ENCODE measurements around the gene RAD51B.

RAD51B gene

DNA sequence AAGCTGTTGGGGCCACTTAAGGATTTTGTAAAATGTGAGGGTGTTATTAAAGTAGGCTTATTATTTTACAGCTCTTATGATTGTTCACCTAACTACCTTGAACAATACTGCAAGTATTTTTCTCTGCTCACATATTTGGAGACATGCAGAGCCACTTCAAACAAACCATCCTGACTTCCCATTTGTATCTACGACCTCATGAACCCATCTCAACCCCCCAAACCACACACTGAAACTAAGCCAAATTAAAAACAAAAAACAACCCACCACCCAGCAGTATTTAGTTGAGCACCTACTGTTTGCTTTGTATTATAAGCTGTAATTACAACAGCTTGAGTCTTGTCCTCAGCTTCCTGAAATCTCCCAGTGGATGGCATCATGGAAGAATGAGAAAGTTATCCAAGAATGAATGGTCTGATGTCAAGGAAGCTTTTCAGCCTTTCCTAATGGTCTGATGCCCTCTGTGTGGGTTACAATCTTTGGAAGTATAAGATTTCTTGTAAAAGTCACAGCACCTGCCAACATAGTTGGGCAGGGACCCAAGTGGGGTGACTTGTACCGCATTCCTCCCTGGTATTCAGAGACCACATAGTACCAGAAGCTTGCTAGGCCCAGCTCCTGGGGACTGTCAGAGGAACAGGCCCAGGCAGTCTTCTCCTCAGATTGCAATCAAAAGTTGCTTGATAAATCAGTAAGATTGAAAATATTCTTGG is 556.6 kb downstream of the RAD51B start:
- DNase-seq: no peak

DNA sequence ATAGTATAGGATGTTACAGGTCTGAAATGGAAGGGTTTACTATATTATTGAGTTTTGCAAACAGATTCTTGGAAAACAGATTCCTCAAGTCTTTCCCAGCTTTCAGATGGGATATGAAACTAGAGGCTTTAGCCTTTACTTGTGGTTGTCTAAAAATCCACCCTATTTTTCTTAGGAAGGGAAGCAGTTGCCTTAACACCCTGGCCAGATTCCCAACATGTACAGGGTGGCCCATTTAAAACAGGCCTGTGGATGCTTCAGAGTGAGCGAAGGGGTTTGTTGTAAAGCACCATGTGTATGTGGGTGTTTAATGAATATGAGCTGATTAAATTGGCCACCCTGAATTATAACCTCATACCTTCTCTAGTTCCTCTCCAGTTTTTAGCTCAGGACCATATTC is 557.4 kb downstream of the RAD51B start:
- no peak for DNase-seq

DNA sequence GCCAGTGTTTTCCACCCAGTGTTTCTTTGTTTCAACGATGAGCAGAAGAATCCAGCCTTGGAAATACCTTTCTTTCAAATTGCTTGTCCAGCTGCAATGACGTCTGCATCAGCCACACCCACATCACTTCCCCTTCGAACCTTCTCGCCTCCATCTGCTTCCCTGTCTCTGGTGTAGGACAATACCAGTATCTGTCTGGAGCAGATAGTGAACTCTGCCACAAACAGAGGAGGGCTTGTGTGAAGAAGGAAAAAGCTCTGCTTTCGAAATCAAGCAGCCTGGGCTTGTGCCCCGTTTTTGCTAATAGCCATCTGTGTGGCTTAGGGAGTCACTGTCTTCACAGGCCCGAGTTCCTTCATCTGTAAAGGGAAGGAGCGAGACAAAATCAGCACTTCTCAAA is 557.9 kb downstream of the RAD51B start:
- DNase-seq: peak; percentile 52 to 62

DNA sequence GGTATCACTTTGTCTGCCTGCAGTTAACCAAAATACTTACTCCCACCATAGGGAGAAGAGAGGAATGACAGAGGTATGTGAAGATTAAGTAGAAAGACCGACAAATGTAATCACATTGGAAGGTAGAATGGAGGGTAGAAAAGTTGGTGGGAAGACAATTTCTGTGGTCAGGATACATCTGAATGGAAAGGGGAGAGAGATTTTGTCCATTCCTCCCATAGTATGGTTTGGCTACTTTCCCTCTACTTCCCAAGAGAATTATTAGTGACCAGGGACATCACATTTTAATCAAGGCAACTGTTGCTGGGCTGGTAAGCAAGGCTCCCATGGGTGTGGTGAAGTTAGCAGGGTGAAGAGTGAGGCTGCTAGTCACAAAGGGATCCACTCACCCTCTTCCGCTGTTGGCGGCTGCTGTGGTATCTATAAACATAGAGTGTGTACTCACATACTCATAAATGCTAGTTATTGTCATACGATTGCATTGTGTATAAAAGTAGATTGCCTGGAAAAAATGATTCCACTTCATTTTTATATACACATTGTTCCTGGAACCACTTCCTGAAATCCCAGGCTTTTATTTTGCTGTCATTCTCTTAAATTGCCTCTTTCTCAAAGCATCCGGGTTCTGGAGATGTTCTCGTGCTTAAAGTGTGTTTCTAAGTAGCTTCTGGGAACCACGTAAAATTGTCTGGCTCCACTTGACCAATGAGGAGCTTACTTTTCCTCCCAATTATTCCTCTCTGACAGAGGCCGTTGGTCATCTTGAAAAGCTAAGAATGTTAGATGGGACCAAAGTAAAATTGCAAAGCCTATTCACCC is 560.1 kb downstream of the RAD51B start:
- DNase-seq: no peak

DNA sequence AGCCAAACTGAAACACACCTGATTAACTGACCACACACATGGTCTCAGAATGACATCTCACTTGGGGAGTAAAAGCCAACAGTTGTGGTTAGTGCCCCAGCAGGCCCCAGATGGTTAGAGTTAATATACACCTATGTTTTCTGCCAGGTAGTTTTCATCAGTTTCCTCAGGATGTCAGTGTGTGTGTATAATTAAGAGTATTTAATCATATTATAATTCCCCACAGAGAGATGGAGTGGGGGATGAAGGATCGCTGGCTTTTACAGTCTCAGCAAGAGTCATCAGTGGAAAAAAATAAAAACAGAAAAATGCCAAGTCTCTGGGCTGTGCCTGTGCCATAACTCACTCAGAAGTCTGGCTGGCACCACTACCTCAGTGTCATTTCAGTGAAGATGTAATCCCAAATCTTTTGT is 560.8 kb downstream of the RAD51B start:
- no peak for DNase-seq

DNA sequence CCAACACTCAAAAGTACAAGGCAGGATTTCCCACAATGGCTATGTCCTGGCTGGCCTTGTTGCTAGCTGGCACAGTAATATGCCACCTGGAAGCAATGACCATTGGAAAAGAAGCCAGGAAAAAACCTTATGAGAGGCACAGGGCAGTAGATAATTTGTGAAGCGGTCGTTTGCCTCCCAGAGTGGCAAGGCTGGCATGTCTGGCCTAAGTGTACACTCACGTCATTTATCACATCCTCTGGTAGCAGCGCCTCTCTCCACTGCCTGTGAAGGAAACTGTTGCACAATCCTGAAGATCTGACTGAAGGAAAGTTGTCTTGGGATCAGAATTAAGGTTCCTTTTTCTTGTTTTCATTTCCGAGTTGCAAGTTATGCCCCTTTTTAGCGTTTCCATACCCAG is 564.8 kb downstream of the RAD51B start:
- DNase-seq: peak; percentile 14 to 52

DNA sequence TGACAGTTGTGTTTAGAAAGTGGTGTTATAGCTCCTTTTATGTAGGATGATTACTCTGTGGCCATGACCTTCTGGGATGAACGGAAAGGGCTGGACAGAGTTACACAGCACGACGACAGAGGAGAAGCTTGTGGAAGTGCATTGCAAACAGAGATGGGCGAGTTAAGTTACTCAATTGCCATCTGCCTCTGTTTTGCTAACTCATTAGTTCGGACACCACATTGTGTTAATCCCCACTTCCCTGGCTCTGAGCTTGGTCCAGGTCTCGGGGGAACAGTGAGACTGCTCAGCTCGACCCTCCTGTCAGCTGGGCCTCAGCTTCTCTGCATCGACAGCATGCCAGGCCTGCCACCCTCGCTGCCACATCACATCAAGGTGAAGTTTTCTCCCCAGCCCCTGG is 565.3 kb downstream of the RAD51B start:
- peak; percentile 38 to 50 for DNase-seq

DNA sequence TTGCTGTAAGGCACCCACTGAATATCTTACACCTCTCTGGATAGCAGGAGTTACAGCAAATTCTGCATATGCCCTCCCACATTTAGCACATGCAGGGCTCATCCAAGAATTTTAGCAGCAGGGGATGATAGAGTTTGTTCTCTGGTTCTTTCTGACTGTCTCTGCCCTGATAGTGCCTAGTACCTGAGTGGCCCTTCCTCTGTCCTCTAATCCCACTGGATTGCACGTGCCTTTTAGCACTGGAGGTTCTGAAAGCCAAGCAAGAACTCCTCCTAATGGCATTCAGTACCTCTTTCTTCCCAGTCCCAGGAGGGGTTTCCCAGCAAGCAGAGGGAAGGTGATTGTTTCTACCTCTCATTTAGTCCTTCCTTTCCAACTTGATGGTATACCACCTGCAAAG is 566.9 kb downstream of the RAD51B start:
- no peak for DNase-seq

DNA sequence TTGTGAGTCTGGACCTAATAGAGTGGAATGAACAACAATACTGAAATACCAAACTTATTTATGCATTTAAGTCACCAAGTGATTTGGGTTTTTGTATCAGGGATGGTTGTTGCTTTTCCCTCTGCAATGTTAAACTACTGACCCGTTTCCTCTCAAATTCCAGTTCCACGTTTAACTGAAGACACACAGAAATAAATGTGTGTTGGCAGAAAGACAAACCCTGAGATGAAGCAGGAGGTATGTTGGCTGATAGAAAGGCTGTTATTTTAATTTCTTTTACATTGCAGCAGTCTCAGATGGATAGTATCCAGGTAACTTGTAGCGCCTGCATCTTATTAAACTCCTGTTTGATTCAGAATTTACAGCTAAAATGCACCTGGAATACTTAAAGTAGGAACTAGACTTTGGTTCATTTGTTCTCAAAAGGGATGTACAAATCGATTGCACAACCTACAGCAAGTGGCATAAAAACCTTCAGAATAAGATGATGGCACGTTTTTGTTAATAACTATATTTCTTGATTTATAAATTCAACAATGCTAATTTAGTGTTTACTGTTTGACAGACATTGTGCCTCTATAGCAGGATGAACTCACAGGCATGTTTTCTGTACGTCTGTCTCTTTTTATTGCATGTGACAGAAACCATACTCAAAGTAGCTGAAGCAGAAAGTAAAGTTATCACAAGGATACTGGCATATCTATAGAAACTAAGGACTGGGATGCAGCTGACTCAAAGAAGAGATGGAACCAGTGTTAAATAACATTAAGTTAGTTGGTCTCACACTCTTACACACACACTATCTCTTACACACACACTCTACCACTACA is 567.6 kb downstream of the RAD51B start:
- no peak for DNase-seq

DNA sequence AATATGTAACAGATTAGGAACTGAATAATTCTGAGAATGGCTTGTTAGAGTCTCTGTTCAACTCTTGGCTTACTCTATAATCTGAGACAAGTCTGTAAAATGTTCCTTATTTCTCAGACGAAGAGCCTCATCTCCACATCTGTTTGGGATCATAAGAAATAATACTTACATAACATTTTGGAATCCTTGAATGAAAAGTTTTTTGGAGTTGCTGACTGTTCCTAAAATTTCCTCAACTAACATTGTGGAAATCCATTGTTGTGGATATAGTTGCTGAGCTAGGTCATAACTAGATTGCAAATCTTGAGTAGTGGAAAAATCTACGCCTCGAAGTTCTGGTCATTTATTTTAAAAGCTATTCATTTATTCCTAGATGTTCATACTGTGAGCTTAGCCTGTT is 570.4 kb downstream of the RAD51B start:
- DNase-seq: no peak

DNA sequence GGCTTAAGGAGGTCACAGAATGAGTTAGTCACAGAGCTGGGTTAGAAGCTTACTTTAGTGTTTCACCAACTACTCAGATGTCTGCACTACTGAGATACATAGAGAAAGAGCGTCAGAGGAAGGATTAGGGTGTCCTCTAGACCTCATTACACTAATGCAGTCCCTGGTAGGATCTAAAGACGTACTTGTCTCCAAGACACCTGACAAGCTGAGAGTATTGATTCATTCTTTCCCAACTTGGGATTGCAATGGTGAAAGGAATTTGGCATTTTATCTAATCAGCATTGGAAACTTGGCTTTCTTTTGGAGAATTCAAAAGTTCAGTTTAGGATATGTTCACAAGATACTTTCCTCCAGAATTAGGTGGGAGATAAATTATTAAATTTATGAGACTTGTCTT is 571.2 kb downstream of the RAD51B start:
- no peak for DNase-seq

DNA sequence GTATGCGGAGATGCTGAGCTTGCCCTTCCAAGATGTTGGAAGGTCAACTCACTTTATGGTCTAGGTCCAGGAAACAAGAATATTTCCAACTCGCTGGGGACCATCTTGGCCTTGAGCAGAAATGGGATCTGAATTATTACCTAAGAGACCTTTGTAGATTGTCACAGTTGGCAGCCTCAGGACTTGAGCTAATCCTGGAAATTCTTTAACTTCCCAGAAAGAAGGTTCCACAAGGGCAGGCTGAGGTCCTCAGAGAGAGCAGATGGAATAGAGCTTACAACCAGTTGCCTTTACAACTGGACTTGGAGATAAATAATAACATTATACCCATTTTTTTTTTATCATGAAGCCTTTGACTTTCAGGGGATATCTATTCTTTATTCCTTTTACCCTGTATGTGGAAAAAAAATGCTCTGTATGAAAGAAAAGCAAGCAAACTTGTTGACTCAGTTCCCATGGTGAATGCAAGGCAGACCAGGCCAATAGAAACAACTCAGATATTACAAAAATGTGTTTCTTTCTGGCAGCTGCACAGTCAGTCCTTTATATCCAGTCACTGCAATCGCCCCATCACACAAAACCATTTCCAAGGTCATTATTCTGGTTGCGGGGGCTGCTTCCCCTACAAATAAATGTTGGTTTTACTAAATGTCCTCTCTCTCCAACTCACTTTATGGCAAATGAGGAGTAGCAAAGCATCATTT is 571.9 kb downstream of the RAD51B start:
- DNase-seq: no peak

DNA sequence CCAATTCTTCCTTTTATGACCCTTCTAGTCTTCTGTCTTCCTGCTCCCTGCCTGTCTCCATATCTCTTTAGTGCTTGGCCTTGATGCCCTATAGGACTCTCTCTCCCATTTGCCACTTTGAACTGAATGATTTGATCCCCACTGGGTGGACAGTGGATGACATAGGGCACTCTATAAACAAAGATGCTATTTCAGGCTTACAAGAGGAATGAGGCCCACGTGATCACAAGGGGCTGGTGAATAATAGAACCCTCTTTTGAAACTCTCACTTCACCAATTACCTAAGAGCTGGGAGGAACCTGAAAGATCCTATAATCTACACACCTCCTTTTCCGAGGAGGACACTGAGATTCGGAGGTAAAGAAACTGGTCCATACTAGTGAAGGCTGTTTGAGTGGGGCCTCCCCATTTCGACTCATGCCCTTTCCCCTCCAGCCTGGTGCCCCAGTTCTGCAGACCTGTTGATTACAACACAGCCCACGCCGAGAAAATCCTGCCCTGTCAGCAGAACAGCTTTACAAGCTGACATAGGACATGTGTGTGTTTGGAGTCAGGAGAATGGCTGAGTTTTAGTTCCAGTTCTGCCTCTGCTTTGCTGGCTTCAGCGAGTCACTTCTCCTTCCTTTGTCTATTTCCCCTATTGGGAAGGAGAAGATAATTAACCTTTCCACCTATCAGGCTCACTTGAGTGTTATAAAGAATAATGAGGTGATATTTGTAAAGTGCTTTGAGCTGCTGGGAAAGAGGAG is 573.0 kb downstream of the RAD51B start:
- DNase-seq: no peak

DNA sequence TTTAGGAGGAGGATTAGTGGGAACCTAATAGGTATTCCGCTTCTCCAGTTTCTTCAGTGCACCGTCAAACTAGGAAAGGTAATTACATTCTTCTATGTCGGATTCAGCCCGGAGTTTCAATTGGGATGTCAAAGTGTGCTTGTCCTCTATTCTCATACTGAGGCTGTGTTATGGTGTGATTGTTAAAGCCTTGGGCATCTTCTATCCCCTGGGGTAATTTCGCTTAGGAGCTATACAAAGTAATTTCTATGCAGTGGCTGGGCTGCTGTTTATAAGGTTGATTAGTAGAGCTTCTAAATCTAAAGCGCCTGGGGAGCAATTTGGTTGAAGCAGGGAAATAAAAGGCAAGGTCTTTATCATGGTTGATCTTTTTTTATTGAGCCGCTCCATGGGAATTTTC is 573.7 kb downstream of the RAD51B start:
- no peak for DNase-seq

DNA sequence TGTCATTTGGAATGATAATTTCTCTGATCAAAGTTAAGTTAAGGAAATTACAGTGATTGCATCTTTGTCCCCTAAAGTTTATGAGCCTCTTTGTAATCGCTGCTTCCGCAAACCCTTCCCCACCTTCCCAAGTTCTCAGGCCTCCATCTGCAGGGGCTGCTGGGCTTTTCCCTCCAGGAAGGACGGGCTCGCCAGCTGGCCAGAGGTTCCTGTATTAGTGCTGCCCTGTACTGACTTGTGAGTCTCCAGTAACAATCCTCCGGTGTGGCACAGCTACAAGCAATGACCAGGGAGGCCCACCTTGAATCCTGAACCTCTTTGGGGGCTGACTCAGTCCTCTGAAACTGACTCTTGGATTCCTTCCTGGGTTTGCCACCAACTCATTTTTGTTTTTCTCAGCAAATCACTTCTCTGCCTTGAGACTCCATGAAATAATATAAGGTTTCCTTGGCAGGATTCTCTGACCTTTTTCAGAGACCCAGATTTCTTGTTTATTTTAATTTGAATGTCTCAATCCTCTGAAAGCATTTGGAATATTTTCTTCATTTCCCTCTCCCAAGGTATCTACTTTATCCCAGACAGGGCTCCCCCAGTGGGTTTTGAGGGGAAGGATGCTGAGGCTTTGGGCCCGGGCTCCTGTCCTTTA is 574.7 kb downstream of the RAD51B start:
- DNase-seq: no peak

DNA sequence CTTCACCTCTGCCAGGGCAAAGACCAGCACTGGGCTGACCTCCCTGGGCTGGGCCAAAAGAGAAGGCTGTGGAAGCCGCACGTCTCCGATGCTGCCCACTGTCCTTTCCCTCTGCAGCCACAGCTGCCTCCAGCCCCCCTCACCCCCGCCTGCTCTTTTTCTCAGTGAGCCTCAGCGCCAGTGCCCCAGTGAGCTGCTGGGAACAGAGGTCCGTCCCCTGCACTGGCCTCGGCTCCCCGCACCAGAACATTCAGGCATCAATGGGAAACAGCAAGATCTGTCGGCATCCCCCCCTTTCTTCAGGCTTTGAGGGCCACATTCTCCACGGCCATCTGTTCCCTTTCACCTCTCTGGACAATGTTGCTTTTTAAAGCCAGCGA is 575.2 kb downstream of the RAD51B start:
- DNase-seq: no peak

DNA sequence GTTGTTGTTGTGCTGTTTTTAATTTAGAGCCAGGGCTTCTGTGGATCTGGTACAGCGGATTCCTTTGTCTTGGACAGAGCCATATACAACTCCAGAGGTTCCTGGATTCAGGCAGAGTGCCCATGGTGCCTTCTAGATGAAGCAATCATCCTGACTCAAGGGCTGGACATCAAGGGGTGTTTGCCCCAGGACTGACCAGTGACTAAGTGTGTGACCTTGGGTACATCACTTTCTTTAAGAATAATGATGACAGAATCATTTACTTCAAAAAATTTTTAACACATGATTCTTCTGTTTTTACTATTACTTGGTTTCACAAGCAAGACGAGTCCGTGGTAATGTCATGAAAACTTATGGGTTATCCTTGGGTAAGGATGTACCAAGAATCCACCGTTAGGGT is 576.0 kb downstream of the RAD51B start:
- DNase-seq: no peak

DNA sequence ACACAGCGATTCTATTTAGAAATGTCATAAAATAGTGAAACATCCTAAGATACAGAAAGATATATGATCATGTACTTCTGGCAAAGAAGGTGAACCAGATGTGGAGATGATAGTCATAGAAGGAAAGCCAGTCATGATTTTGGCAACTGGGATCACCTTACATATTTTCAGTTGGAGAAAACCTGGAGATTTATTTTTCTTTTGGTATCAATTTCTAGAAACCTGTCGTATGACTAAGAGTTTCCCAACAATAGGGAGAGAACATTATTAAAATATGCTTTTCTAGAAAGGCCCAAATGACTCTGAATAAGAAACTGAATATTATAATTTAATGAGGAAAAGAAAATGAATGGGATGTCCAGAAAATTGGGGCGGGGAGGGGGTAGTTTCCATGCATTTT is 576.9 kb downstream of the RAD51B start:
- no peak for DNase-seq

DNA sequence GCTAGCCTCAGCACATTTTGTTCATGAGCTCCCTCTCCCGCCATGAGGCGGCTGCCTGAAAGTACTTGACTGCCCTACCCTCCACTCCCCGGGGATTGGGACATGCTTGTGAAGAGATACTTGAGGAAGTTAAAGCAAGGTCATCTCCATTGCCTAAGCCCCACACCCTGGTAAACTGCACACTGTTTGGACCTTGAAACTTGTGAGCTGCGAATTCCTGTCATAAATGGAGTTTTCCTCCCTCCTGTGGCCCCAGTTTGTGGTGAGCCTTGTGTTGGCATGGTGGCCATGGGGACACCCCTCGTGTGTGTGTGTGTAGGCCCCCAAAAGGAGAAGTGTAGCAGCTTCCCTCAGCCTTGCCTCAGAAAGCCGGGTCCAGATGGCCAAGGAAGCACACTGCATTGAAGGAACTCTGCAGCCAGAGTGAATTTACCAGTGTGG is 577.8 kb downstream of the RAD51B start:
- no peak for DNase-seq

DNA sequence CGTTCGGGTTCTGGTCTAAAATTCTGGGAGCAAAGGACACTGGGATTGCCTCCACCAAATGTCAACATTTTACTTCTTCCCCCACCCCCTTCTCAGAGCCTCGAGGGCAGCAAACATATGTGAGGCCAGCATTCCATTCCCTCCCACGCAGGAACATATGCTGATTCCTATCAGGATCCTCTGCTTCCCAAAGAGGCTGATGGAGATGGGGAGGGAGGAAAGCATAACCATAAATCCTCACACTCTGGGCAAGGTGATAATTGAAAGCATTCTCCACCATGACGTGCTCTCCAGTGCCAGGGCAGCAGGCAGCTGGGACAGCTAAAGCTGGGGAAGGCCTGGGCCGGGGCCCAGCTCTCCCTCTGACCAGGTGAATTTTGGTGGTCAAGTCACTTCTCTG is 578.2 kb downstream of the RAD51B start:
- DNase-seq: no peak

DNA sequence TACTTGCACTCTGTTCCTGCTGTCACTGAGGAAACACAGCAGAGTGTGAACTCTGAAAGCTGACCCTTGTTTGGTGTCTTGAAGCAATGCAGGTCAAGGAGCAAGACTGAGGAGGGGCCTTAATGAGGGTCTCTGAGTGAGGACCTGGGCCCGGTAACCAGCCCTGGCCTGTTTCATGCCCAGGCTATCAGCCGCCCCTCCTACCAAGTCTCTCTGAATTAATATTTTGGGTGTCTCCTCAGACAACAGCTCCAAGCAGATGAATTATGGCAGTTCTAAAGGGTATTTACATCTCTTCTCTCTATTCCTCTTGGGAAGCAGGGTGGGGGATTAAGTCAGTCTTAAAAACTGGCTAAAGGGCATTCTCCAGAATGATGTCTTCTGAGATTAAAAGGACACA is 578.8 kb downstream of the RAD51B start:
- no peak for DNase-seq

DNA sequence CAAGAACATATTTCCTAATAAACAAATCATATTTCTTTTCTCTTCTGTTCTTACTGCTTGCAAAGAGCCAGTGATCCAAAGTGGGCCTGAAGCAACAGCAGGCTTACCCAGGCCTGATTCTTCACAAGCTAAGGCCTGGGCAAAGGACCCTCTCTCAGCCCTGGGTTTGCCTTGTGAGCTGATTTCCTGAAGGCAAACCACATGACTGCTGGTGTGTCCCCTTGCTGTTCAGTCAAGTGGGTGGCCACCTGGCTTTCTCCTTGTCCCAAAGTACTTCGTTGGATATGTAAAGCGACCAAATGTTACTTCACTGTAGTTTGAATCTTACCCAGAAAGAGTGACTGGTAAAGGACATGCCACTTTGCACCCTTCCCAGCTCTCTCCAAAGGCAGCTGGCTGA is 580.4 kb downstream of the RAD51B start:
- DNase-seq: no peak

All from SHP77 (cell line).